ENCODE measurements around the gene RIOX2.
"Not testable (repeated sequence)": the region's sequence is repeated elsewhere in the genome, so short reads cannot be mapped to it uniquely, and the experiment has no call there.

The RIOX2 gene

DNA sequence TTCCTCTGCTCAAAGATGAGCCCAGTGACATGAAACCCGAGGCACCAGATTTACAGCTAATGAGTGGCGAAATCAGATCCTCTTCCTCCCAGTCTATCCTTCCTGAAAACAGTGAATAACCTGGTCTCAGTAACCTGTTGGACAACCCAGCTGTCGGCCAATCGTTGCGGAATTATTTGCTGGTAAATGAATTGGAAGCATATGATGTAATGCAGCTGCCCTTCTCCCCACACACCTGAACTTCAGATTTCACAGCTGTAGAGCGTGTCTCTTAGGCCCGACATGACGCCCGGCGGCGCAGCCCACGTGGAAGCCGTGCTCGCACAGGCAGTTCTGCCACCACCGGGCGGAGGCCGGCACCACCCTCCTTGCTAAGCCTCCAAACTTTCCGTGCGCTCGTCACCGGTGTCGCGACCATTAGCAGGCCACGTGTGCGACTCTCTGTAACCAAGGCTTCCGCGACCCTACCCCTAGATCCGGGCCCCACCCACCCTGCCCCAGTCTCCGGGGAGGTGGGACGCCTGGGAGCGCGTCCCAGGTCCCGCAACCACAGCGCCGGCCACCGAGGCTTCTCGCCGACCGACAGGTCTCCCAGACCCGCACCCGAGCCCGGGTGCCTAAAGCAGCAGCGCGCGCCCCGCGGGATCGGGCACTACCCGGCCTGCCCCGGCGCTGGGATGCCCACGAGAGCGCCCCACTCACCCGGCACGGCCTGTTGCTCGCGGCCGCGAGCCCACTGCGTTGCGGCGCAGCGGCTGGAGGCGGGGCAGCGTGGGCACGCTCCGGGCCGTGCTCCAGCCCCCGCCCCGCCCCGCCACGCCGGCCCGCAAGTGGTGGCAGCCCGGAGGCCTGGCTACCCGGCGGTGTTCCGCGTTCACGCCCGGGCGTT, at the start of gene RIOX2:
TSS of gene RIOX2 (minus strand) at position 753 of the 889 bp plus-strand sequence. CDS start 4,838 bp downstream, outside the sequence.
- peak; percentile 82 for DNase-seq (ENCODE audit: low spot score)

DNA sequence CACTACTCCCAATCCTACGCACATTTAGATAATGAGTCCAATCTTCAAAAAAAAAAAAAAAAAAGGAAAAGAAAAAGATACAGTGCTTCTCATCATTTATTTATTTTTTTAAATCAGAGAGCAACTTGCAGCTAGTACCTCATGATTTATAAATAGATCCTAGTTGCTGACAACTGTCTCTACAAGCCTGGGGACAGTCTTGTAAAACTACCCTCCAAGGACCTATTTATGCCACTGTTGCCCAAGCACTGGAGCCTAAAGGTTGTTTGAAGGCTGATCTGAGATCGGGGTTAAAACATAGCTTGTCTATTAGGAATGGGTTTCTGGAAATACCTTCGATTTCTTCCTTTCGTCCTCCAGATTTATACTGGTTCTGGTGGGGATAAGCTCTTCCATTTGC, 48.2 kb upstream of the RIOX2 start:
- no peak for DNase-seq (ENCODE audit: low spot score)

DNA sequence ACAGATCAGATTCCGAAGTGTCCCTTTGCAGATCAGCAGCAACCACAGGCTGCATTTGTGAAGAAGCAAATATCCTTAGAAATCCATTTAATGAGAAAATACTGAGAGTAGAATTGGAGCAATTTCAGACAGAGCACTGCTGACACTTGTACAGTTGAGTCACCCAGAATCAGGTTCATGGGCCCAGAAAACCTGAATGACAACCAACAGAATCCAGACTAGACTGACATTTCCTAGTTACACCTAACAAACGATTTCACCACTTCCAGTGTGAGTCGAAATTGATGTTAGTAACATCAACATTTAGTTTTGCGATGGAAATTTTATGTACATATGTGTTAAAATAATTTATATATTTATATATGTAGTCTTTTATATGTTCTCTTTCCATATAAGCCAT, 46.1 kb upstream of the RIOX2 start:
- no peak for DNase-seq (ENCODE audit: low spot score)

DNA sequence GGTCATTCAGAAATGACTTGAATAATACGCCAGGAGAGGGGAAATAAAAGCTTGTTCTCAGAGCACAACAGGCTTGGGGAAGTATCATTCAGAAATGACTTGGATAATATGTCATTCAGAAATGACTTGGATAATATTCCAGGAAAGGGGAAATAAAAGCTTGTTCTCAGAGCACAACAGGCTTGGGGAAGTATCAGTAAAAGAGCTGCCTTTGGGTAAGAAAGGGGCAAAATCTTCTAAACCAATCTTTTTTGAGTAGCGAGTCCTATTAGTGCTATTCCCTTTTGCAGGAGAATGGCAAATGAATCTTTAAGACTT, 42.0 kb upstream of the RIOX2 start:
- DNase-seq (ENCODE audit: low spot score), result no peak

DNA sequence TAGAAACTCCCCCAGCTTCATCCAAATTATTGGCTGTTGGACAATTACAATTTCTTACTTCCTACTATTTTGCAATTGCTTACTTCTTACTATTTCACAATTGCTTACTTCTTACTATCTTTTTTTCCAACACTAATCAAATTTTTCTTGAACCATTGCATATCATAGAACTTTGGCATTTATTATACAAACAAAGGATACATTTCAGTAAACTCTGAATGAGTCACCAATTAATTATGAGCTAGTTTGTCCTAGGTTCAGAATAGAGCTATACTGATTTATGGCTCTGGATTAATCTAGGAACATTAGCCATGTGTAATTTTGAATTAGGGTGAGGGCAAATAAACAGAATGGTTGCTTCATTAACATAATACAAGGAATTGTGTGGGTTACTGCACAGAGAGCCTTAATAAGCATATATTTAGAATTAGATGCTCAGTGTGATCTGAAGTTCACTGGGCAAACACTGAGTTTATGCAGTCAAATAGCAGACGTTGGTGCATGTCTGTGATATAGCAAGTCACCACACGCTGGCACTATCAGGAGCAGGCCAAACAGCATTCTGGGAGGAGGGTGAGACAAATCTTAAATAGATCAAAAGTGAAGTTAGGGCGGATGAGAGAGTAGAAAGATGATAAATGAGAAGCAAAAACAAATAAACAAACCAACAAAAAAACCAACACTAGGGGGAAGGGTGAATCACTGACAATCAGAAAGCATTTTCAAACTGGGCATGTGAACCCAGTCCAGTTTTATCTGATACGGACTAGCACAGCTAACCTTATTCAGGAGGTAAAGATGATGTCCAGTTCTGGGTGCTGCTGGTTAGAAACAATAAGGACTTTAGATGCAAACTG, 41.4 kb upstream of the RIOX2 start:
- DNase-seq (ENCODE audit: low spot score), result no peak

DNA sequence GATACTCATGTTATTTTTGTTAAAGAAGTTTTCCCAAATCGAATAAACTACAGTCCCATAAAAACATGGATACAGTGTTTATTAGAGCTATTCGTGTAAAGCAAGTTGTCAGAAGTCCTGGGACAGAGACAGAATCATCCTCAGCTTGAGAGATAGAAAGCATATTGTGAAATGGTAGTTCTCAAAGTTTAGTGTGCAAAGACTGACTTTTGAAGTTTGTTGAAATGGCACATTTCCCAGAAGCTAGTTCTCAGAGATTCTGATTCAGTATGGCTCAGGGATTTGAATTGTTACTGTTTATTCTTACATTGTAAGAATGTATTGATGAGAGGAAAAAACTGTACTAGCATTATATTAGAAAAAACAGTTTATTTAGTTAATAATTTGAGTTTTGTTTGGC, 40.7 kb upstream of the RIOX2 start:
- DNase-seq (ENCODE audit: low spot score), result no peak

DNA sequence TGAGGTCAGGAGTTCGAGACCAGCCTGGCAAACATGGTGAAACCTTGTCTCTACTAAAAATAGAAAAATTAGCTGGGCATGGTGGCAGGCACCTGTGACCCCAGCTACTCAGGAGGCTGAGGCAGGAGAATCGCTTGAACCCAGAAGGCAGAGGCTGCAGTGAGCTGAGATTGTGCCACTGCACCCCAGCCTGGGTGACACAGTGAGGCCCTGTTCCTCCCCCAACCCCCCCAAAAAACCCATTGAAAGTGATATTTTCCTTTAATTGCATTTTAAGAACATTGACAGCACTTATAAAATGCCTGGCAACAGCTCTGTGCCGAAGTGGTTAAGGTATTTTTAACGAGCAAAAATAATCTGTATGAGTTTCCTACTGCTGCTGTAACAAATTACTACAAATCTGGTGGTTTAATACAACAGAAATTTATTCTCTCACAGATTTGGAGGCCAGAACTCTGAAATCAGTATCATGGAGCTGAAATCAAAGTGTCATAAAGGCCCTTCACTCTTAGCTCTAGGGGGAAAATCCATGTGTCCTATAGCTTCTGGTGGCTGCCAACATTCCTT, 38.7 kb upstream of the RIOX2 start:
- not testable (repeated sequence) for DNase-seq (ENCODE audit: low spot score)

DNA sequence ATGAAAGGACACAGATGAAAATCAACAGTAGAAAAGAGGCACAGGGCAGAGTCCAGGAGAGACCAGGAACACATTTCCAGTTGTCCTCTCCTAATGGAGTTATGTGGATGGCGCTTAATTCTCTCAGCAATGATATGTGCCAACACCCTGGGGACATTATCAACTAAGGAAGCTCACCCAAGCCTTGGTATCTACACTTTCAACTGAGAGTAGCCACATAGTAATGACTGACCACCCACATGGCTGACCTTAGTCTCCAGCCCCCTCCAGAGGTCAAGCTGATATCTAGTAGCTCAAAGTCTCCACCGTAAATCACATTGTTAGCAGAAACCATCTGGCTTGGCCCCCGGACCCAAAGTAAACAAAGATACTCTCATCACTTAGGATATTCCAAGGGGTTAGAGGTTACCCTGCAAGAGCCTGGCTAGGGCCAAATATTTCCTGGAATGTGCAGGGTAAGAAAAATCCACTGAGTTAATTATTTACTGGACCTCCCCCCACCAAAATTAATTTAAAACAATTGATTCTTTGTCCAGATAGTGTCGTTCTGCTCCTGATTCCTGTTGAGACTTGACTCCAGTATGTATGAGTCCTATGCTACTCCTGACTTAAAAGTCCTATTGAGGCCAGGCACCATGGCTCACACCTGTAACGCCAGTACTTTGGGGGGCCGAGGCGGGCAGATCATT, 38.1 kb upstream of the RIOX2 start:
- DNase-seq (ENCODE audit: low spot score), result no peak

DNA sequence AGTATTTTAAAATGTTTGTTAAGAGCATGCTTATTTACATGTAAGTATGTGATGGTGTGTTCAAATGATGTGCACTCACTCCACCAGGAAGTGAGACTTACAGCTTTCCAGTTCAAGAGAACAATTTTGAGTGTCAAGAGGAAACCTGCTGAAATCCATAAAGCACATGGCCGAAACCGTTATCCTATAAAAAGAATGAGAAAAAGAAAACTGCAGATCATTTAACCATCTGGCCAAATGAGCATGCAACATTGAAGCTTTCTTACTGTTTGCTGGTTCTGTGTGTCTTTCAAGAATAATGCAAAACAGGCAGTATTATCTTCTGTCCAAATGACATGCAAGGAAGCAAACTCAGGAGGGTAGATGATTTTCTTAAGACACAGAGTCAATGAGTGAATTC, 36.6 kb upstream of the RIOX2 start:
- DNase-seq (ENCODE audit: low spot score), result no peak

DNA sequence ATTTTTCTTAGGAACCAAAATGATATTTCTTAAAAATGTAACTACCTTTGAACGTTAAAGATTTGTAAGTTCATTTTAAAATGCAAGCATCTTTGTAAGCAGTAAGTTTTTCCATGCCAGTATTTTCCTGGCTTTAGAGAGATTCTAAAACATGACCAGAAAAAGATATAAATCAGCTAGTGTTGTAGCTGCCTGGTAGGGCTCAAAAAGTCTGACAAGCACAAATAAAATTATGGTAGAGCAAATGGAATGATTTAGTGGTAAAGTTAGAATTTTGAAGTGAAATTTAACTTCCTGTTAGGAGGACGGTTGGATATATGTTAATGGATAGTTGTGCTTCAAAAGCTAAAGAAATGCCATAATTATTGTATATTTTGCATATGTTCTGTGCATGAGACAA, 33.2 kb upstream of the RIOX2 start:
- DNase-seq (ENCODE audit: low spot score), result no peak

DNA sequence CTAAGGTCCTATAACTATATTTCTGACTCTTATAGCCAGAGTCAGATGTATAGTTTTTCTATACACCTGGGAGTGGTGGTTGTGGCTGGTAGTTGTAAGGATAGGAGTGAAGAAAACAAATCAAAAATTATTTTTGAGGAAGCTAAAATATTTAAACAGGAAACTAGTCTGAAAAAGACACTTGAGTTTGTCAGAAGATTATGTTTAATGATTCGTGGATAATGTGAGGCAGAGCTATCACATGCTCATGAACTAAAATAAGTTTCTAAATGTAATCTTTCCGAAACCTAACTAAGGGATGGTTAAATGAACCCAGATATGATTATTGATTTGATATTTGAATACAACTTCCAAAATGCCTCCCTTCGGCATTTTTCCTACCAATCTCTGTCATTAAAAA, 32.5 kb upstream of the RIOX2 start:
- DNase-seq (ENCODE audit: low spot score), result no peak

DNA sequence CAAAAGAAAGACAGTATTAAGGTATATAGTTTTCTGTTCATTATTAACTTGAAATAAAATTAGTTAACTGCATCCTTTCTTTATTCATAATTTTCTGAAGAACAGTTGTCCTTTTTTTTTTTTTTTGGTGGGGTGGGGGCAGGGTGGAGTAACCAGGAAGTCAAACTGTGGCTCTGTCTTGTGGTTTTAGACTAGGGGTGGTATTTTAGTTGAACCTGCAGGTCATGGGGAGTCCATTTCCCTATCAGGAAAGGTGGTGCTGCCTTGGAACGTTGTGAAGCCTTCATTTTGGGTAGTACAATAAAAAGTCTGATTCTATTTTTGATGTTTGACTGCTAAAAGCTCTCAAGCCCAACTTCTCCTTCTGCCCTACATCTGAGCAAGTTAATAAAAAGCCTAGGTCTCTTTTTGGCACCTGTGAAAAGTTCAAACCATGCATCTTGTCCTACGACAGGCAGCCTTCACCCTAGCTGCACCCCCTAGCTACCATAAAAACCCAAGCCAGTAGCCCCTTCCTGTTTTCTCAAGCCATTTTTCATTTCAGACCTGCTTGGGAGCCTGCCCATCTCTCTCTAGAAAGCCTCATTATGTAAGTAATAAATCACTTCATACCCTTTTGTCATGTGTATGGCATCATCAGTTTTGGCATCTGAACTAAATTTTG, 31.2 kb upstream of the RIOX2 start:
- DNase-seq (ENCODE audit: low spot score), result no peak

DNA sequence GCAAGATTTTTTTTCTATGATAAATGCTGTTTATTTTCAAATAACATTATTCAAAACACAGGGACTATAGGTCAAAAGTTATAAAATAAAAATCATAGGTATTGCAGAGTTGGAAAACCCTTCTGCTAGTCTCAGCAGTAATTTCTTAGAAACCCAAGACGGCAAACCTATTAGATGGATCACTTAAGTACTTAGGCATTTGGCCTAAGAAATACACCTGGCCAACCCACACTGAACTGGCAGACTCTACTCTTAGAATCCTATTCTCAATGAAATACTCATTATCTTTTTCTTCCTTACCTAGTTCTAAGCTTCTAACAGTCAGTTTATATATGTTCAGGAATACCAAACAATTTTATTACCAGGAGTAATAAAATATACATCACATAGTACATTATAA, 30.5 kb upstream of the RIOX2 start:
- no peak for DNase-seq (ENCODE audit: low spot score)

DNA sequence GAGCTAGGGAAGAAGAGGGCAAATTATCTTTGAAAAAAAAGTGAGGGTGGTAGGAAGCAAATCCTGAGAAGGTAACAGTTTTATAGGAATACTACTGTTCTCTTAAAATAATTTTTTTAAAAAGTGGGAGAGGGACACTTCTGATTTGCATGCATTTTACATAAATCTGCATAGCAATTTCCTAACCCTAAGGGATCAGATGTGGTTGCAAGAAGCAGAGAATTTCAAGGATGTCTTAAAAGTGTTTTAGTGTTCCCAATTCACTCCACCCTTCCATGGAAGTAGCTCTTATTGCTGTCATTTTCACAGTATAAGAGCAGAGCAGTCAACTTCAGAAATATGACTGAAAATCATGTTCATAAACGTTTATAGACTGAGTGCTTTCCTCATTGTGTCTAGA, 27.8 kb upstream of the RIOX2 start:
- DNase-seq (ENCODE audit: low spot score), result no peak

DNA sequence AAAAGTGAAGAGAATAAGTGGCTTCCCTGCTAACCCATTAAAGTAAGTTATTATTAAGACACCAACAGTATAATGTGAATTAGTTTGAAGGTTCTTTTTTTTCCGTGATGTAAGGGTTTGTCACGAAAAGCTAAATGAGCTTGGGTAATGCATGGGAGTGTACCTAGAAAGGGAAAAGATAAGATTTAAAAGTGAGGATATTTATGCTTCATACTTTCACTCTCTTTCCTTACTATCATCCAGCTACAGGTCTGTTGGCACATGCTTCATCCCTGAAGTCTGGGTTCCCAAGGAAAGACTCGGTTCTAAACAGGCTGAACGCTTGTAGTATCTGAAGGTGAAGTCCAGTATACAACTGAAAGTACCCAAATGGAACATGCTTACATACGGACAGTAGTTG, 26.9 kb upstream of the RIOX2 start:
- DNase-seq (ENCODE audit: low spot score), result no peak

DNA sequence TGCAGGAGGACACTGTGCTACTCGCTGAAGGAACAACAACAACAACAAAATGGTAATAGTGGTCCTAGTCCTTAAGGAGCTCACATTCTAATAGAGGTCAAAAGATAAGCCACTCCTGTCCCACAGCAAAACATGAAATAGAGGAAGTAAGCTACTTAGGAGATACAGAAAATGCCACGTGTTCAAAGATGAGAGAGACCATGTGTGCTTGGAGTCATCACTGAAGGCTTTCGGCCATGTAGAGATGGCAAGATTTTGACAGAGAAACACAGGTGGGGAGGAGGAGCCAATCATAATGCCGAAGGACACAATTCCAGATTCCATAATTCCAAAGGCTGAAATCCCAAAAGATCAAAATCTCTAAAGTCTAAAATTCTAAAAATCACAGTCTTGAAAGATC, 24.8 kb upstream of the RIOX2 start:
- DNase-seq (ENCODE audit: low spot score), result no peak

DNA sequence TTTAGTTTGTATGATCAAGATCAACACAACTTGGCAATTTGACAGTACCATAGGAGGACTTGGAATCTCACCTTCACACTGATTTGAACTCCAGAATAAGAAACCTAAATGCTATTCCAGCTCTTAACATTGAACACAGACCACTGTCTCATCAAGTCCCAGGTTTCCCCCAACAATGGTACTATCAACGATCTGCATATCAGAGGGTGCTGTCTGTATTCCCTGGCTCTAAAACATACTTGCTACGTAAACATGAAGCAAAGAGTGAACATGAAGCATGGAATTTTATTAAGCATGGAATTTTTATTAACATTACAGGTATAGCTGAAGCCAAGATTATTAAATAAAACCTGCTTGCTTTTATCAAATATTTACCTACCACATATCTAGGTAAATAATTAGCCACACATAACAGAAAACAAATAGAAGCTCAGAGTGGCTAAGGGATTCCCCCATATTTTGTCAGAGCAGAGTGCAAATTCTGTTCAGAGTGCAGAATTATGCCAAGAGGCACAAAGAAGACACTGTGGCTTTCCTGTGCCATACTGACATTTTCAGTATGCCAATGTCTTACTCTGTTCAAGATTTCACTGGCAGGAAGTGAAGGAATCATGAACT, 22.2 kb upstream of the RIOX2 start:
- no peak for DNase-seq (ENCODE audit: low spot score)

DNA sequence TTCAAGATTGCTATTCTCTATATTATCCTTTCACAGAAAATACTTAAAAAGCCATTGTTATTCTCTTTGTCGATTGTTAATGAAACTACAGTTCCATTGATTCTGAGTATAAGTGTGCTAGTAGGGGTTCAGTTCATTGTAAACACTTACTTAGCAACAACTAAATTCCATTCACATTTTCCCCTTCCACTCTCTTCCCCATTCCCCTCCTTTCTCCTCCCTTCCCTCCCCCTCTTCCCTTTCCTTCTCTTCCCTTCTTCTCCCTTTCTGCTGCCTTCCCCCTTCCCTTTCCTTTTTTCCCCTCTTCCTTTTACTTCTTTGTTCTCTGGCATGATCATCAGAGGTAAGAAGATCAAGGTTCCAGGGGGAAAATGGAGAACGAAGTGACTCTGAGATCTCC, 21.3 kb upstream of the RIOX2 start:
- DNase-seq (ENCODE audit: low spot score), result no peak

DNA sequence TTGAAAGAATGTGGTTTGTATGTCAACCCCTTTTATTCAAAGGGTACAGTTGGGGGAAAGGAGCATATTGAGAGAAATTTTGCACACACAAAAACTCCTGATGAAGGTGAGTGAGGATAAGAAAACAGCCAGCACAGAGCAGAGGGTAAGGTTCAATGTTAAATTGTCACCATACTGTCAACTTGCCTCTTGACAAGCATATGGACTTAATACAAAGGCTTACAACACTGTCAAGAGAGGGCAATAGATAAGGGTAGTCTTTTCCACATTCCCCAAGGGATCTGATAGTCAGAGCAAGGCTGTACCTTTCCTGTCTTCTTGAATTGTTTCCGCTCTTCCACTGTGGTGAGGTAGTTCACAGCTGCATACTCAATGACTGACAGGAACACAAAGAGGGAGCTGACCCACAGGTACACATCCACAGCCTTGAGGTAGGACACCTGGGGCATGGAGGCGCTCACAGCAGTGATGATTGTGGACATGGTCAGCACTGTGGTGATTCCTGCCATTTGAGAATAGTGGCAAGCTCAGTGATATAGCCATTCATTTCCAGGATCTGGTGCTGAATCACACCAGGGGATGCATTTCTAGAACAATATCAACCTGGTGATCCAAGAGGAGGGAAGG, 20.4 kb upstream of the RIOX2 start:
- no peak for DNase-seq (ENCODE audit: low spot score)

DNA sequence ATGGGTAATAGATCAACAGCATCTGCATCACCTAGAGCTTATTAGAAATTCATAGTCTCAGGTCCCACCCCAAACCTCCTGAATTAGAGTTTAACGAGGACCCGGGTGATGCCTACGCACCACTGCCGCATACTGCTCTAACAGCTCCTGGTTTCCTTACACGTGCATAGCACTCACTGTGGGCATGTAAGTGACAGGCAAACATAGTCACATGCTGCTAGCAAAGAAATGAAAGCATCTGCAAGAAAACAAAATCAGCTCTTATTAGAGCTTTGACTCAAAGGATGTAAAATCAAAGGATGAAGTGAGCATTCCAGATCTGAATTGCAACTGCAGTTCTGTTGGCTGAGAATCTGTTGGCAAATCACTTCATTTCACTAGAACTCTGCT, 19.1 kb upstream of the RIOX2 start:
- DNase-seq (ENCODE audit: low spot score), result no peak

All from RKO (cell line).